Myometrial cell (primary cell): ENCODE measurements around the gene DYNC2LI1. TPM values are rescaled to one million over a fixed set of nuclear protein-coding genes. Genes with fewer than 3 reads are reported as not detected.

Source experiments
- total RNA-seq: library from RNA; depleted of rRNA; stranded (reverse); fragments of >200 nt; gene quantifications from 2 replicates; pipeline ENCODE4 v1.2.3, GENCODE V29; 2015

The DYNC2LI1 gene
- 13.8 and 37.4 TPM in 2 replicates for total RNA-seq

DNA sequence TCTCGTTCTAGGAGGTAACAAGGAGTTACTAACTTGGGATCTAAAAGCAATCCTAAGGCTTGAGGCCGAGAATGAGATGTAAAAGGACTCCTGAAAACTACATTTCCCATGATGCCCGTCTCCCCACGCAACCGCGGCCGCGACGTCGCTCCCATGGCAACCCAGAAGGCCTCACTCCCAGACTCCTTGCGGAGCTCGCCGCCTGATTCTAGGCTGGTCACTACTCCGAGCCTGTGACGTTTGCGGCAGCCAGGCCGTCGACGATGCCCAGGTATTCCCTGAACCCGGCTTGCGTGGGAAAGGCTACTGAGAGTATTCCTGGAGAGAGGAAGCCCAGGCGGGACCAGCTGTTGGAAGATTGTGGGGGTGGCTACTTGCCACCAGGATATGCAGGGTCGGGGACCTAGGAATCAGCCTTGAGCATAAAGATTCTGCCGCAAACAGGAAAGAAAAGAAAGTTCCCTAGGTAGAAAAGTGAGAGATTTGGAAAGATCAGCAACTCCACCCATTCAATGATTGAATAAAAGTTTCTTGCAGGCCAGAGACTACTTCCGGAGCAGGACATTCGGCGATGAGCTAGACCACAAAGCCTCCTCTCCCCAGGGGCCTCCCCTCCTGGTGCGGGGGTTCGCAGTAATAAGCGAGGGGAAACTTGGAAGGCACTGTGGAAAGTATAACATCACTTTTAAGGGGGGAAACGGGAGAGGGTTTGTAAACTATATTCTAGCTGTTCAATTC, at the start of gene DYNC2LI1:
TSS of gene DYNC2LI1 (plus strand) at position 164 of the 738 bp plus-strand sequence. CDS start at position 264, 100 bp downstream.

DNA sequence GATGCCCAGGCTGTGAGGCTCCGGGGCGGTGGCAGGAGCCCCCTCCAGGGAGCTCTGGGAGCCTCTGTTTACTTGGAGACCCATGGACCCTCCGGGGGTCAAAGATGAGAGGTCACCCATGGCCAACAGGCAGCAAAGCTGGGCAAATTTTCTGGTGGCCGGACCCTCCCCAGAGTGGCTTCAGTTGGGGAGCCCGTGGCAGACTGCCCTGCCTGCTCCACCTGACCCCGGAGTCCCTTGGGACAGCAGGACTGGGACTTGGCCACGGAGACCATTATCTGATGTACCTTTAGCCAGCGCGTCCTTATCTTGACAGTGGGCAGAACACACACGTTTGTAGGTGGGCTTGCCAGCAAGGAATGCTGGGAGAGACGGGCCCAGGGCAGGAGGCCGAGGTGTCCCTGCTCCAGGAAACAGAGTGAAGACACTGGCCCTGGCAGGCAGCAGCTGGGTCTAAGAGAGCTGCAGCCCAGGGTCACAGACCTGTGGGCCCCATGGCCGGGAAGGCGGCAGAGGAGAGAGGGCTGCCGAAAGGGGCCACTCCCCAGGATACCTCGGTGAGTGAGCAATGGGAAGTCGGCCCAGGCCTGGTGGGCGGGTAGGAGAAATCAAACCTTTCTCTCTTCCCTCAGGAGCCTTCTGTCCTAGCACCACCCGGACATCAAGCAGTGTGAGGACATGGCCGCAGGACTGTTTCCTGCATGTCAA, 64.9 kb downstream of the DYNC2LI1 start, which contains the start of the genes ABCG5 and ABCG8:
TSS of gene ABCG5 (minus strand) at position 280 of the 708 bp plus-strand sequence. CDS start at position 120, 160 bp downstream.
TSS of gene ABCG8 (plus strand) at position 412 of the 708 bp plus-strand sequence. CDS start at position 495, 83 bp downstream.

Other genes starting within 250 kb of the DYNC2LI1 start
- 18.8 and 19.0 TPM in 2 replicates for gene THADA, start 178.0 kb upstream of the DYNC2LI1 start, total RNA-seq
- 3.7 and 4.8 TPM in 2 replicates for gene PLEKHH2, start 136.8 kb upstream of the DYNC2LI1 start, total RNA-seq
- gene C1GALT1C1L, start 97.6 kb upstream of the DYNC2LI1 start, total RNA-seq, result 0.86 and 3.9 TPM in 2 replicates
- not detected in 2 replicates for gene ABCG5, start 64.8 kb downstream of the DYNC2LI1 start, total RNA-seq
- gene ABCG8, start 64.9 kb downstream of the DYNC2LI1 start, total RNA-seq, result not detected in 2 replicates
- gene LRPPRC, start 221.9 kb downstream of the DYNC2LI1 start, total RNA-seq, result 40.1 and 49.6 TPM in 2 replicates